ENCODE data around the gene PNMA1.

PNMA1 gene

DNA sequence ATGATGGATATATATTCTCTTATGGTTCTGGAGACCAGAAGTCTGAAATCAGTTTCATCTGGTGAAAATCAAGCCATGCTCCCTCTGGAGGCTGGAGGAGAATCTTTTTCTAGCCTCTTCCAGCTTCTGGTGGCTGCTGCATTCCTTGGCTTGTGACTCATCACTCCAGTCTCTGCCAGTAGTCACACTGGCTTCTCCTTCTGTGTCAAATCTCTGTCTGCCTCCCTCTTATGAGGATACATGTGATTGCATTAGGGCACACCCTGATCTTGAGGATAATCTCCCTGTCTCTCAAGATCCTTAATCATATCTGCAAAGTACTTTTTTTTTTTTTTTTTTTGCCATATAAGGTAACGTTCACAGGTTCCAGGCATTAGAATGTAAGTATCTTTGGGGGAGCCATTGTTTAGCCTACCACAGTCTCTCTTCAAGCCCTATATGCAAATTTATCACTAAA lies 51.7 kb downstream of the PNMA1 start:
- TF ChIP-seq, protein P1, sequence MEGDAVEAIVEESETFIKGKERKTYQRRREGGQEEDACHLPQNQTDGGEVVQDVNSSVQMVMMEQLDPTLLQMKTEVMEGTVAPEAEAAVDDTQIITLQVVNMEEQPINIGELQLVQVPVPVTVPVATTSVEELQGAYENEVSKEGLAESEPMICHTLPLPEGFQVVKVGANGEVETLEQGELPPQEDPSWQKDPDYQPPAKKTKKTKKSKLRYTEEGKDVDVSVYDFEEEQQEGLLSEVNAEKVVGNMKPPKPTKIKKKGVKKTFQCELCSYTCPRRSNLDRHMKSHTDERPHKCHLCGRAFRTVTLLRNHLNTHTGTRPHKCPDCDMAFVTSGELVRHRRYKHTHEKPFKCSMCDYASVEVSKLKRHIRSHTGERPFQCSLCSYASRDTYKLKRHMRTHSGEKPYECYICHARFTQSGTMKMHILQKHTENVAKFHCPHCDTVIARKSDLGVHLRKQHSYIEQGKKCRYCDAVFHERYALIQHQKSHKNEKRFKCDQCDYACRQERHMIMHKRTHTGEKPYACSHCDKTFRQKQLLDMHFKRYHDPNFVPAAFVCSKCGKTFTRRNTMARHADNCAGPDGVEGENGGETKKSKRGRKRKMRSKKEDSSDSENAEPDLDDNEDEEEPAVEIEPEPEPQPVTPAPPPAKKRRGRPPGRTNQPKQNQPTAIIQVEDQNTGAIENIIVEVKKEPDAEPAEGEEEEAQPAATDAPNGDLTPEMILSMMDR (IDR thresholded peaks at IDR 0.05): no peak; the same call in 1 of the 2 replicates

DNA sequence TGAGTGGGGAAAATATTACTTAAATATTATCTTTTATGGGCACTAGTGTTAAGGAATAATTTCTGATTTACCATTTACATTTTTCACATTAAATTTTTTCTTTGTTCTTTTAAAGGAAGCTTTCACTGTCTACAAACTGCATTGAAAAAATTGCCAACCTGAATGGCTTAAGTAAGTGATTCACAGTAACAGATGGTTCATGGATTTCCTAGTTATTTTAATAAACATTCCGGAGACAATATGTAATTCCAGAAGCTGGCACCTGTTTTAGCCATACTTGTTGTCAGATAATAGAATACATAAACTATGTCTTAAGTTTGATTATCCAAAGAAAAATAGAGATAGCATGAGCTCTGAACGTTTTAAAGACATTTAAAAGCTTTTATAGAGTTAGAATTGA lies 52.3 kb downstream of the PNMA1 start:
- TF ChIP-seq, protein P1 (IDR thresholded peaks at IDR 0.05): no peak

Measured in LNCAP (cell line).